Neural progenitor cell (in vitro differentiated cells): ENCODE data around the gene TRPC1.

ENCODE experiments used
- EZH2 ChIP-seq: fragments of 200-600 bp; sonication (generic); IDR thresholded peaks from 2 replicates; pipeline ENCODE4 v1.6.1; 2017; ENCODE audit warnings: antibody characterized with exemption, mild to moderate bottlenecking, moderate library complexity
- EZH2phosphoT487 ChIP-seq: fragments of 200-600 bp; sonication (generic); IDR thresholded peaks from 2 replicates; pipeline ENCODE4 v1.6.1; 2017; ENCODE audit warnings: antibody characterized with exemption
- TF ChIP-seq, protein P1 (sequence below): fragments of 200-600 bp; sonication (generic); IDR thresholded peaks from 2 replicates; pipeline ENCODE4 v1.5.1; 2017; ENCODE audit warnings: antibody characterized with exemption, mild to moderate bottlenecking

DNA sequence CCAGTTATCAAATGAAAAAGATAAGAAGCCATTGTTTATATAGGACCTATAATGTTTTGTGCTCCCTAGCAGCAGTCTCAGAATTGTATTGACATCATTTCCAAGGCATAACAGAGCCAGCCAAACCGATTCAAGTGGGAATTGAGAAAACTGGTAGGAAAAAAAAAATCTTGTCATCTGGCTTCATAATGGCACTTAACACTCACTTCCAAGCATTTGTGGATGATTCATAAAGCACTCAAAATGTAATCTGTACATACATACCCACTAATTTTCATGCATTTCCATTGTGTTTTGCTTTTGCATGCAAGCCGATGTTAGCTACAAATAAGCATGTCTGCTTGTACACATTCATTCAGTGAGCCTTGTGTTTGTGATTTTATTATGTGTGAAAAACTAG is 18.6 kb upstream of the TRPC1 start:
- TF ChIP-seq, protein P1, sequence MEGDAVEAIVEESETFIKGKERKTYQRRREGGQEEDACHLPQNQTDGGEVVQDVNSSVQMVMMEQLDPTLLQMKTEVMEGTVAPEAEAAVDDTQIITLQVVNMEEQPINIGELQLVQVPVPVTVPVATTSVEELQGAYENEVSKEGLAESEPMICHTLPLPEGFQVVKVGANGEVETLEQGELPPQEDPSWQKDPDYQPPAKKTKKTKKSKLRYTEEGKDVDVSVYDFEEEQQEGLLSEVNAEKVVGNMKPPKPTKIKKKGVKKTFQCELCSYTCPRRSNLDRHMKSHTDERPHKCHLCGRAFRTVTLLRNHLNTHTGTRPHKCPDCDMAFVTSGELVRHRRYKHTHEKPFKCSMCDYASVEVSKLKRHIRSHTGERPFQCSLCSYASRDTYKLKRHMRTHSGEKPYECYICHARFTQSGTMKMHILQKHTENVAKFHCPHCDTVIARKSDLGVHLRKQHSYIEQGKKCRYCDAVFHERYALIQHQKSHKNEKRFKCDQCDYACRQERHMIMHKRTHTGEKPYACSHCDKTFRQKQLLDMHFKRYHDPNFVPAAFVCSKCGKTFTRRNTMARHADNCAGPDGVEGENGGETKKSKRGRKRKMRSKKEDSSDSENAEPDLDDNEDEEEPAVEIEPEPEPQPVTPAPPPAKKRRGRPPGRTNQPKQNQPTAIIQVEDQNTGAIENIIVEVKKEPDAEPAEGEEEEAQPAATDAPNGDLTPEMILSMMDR = no peak
- TF ChIP-seq EZH2 (no peak), EZH2phosphoT487 (no peak)
